ENCODE results near the gene RHOG.

DNA sequence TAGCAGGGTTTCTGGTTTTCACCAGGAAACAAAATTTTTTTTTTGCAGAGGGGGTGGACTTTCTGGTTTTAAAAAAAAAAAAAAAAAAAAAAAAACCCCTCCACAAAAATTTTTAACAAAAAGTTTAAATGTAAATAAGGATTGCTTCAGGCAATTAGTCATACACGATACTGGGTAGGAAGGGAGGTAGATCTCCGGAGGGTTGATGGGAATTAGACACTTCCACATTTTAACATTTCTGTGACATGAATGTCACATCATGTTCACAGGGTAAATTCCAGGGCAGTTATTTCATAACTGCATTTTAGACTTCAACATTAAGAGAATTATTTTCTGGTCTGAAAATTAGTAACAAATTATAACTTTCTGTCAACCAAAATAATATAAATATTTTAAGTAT lies 59.3 kb downstream of the RHOG start:
- TF ChIP-seq, protein P1, sequence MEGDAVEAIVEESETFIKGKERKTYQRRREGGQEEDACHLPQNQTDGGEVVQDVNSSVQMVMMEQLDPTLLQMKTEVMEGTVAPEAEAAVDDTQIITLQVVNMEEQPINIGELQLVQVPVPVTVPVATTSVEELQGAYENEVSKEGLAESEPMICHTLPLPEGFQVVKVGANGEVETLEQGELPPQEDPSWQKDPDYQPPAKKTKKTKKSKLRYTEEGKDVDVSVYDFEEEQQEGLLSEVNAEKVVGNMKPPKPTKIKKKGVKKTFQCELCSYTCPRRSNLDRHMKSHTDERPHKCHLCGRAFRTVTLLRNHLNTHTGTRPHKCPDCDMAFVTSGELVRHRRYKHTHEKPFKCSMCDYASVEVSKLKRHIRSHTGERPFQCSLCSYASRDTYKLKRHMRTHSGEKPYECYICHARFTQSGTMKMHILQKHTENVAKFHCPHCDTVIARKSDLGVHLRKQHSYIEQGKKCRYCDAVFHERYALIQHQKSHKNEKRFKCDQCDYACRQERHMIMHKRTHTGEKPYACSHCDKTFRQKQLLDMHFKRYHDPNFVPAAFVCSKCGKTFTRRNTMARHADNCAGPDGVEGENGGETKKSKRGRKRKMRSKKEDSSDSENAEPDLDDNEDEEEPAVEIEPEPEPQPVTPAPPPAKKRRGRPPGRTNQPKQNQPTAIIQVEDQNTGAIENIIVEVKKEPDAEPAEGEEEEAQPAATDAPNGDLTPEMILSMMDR (IDR thresholded peaks at IDR 0.05), result no peak
- TF ChIP-seq POLR2A (IDR thresholded peaks at IDR 0.05) (no peak), POLR2AphosphoS5 (IDR thresholded peaks at IDR 0.05) (no peak)

Data from stomach (tissue), 4 donors.